ENCODE results near the gene LMO1.

DNA sequence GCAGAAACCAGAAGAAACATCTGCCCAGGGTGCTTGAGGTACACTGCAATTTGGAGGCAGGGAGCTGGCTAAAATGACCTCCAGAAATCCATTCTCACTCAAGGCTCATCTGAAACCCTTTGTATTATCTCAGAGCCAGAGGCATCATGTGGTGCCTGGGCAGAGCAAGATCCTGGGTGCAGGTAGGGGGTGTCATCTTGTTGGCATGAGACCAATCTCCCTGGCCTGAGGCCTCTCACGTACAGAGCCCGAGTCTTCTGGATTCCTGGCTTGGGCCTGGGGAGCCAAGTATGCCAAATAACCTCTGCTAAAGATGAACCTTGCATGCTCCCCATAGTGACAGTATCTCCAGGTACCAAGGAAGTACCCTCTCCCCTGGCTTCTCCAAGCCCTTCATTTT, 2.4 kb downstream of the LMO1 start:
- TF ChIP-seq, protein P1, sequence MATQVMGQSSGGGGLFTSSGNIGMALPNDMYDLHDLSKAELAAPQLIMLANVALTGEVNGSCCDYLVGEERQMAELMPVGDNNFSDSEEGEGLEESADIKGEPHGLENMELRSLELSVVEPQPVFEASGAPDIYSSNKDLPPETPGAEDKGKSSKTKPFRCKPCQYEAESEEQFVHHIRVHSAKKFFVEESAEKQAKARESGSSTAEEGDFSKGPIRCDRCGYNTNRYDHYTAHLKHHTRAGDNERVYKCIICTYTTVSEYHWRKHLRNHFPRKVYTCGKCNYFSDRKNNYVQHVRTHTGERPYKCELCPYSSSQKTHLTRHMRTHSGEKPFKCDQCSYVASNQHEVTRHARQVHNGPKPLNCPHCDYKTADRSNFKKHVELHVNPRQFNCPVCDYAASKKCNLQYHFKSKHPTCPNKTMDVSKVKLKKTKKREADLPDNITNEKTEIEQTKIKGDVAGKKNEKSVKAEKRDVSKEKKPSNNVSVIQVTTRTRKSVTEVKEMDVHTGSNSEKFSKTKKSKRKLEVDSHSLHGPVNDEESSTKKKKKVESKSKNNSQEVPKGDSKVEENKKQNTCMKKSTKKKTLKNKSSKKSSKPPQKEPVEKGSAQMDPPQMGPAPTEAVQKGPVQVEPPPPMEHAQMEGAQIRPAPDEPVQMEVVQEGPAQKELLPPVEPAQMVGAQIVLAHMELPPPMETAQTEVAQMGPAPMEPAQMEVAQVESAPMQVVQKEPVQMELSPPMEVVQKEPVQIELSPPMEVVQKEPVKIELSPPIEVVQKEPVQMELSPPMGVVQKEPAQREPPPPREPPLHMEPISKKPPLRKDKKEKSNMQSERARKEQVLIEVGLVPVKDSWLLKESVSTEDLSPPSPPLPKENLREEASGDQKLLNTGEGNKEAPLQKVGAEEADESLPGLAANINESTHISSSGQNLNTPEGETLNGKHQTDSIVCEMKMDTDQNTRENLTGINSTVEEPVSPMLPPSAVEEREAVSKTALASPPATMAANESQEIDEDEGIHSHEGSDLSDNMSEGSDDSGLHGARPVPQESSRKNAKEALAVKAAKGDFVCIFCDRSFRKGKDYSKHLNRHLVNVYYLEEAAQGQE (IDR thresholded peaks at IDR 0.05; ENCODE audit: low read depth, low read length): no peak
- TF ChIP-seq, protein P2, sequence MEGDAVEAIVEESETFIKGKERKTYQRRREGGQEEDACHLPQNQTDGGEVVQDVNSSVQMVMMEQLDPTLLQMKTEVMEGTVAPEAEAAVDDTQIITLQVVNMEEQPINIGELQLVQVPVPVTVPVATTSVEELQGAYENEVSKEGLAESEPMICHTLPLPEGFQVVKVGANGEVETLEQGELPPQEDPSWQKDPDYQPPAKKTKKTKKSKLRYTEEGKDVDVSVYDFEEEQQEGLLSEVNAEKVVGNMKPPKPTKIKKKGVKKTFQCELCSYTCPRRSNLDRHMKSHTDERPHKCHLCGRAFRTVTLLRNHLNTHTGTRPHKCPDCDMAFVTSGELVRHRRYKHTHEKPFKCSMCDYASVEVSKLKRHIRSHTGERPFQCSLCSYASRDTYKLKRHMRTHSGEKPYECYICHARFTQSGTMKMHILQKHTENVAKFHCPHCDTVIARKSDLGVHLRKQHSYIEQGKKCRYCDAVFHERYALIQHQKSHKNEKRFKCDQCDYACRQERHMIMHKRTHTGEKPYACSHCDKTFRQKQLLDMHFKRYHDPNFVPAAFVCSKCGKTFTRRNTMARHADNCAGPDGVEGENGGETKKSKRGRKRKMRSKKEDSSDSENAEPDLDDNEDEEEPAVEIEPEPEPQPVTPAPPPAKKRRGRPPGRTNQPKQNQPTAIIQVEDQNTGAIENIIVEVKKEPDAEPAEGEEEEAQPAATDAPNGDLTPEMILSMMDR (IDR thresholded peaks at IDR 0.05): no peak
- no peak for TF ChIP-seq POLR2AphosphoS5 (IDR thresholded peaks at IDR 0.05; ENCODE audit: low read depth, low read length)
- no peak for TF ChIP-seq SMC3 (IDR thresholded peaks at IDR 0.05; ENCODE audit: low read depth, low read length)
- no peak for TF ChIP-seq YY1 (IDR thresholded peaks at IDR 0.05; ENCODE audit: low read depth)
- TF ChIP-seq, protein P3, sequence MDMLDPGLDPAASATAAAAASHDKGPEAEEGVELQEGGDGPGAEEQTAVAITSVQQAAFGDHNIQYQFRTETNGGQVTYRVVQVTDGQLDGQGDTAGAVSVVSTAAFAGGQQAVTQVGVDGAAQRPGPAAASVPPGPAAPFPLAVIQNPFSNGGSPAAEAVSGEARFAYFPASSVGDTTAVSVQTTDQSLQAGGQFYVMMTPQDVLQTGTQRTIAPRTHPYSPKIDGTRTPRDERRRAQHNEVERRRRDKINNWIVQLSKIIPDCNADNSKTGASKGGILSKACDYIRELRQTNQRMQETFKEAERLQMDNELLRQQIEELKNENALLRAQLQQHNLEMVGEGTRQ (IDR thresholded peaks at IDR 0.05; ENCODE audit: borderline replicate concordance, low read depth, low read length): no peak
- no peak for TF ChIP-seq TAF1 (IDR thresholded peaks at IDR 0.05; ENCODE audit: borderline replicate concordance, low read depth, low read length)
- TF ChIP-seq EZH2phosphoT487 (IDR thresholded peaks at IDR 0.05; ENCODE audit: borderline replicate concordance, low read depth): no peak
- TF ChIP-seq ELF1 (IDR thresholded peaks at IDR 0.05): no peak
- no peak for TF ChIP-seq SIN3A (IDR thresholded peaks at IDR 0.05; ENCODE audit: borderline replicate concordance, low read depth, low read length)
- no peak for TF ChIP-seq FOXM1 (IDR thresholded peaks at IDR 0.05; ENCODE audit: low read depth)
- no peak for TF ChIP-seq TCF12 (IDR thresholded peaks at IDR 0.05)
